Ovary (tissue), 9 donors: ENCODE results near the gene ABCA9. TPM values are rescaled to one million over a fixed set of nuclear protein-coding genes. Genes with fewer than 3 reads are reported as not detected.
A peak's percentile ranks its signal among the peaks of the same experiment; 100 is the strongest.

Experiments
- DNase-seq, 5 donors: peaks; one replicate each; pipeline ENCODE4 v3.0.0-alpha.2; 2019 to 2020
- H3K27ac ChIP-seq, 2 donors: fragments of 200-600 bp; one replicate each; pipeline versions ENCODE4 v1.5.1 to v1.8.0; 2019 to 2022
- H3K27me3 ChIP-seq: fragments of 200-600 bp; one replicate; pipeline ENCODE4 v1.8.0; 2022
- H3K36me3 ChIP-seq: fragments of 200-600 bp; sonication (generic); one replicate; pipeline ENCODE4 v1.5.1; 2019
- H3K4me1 ChIP-seq: one replicate; pipeline ENCODE4 v1.8.1; 2013; ENCODE audit warnings: mild to moderate bottlenecking, moderate library complexity; ENCODE audit not compliant: insufficient read depth
- H3K4me3 ChIP-seq: fragments of 200-600 bp; sonication (generic); one replicate; pipeline ENCODE4 v1.5.1; 2017
- H3K9me3 ChIP-seq, 2 donors: fragments of 200-600 bp in 1 of 2; sonication (generic) in 1 of 2; one replicate each; pipeline versions ENCODE4 v1.5.1 to v1.8.1; 2013 to 2019; ENCODE audit warnings: mild to moderate bottlenecking in 1 of 2, moderate library complexity in 1 of 2
- CTCF ChIP-seq, 3 donors: fragments of 450-650 bp in 2 of 3; fragments of 200-600 bp in 1 of 3; IDR thresholded peaks; one replicate each; pipeline versions ENCODE4 v1.5.1 to v1.8.0; 2016 to 2022; ENCODE audit warnings: antibody characterized with exemption in 3 of 3, mild to moderate bottlenecking in 1 of 3
- EP300 ChIP-seq: sonication (generic); formaldehyde crosslinking; IDR thresholded peaks from one replicate; pipeline ENCODE4 v1.6.1; 2017; ENCODE audit warnings: antibody characterized with exemption
- POLR2A ChIP-seq: fragments of 450-650 bp; IDR thresholded peaks from one replicate; pipeline ENCODE4 v1.6.1; 2017; ENCODE audit warnings: antibody characterized with exemption, mild to moderate bottlenecking, moderate library complexity
- WGBS, 3 donors: extraction: QIAGEN DNeasy Blood & Tissue Kit in 1 of 3; methylation state at CpG; one replicate each; pipeline versions ENCODE4 v1.1.5 to v1.1.7; 2013 to 2017; 5-methylcytosine and 5-hydroxymethylcytosine counted together
- intact Hi-C, 4 donors: fragments of 100-400 bp; cut with DNase I; formaldehyde crosslinking; loops; one replicate each; pipeline versions ENCODE4 v1.11.0 to v1.15.1; 2022 to 2023
- polyA plus RNA-seq, 2 donors: library from polyadenylated mRNA; stranded (reverse); fragments of 200-250 nt in 1 of 2; fragments of 350-450 nt in 1 of 2; fragmentation: Illumina TruSeq in 1 of 2; extraction: RNeasy Lipid Tissue Mini Kit (QIAGEN cat#74804) in 1 of 2; gene quantifications; one replicate each; pipeline ENCODE4 v1.2.3, GENCODE V29; 2013 to 2014
- total RNA-seq, 7 donors: library from RNA; depleted of rRNA in 2 of 7; stranded (reverse); fragments of >200 nt in 2 of 7; fragmentation: NEBNext Ultra II Directional in 3 of 7; extraction: Animal tissue kit (Norgen Biotek cat#: 25700) in 3 of 7; gene quantifications; one replicate each; pipeline versions ENCODE4 v1.1.0 to v1.2.4, GENCODE V29; 2016 to 2023
- donor health status: DM: no; HTN: no; CAD: no; lungs with moderate emphysema.
- donor health status: DM: no; HTN: no; CAD: no.
- donor health status: Bipolar disorder and iron deficiency.
- donor health status: DM: yes; HTN: yes; CAD: no.
- donor health status: DM: no; HTN: no; CAD: no.
- donor health status: DM: yes; HTN: yes; CAD: no.

ABCA9 gene
- total and polyA plus RNA-seq, 9 donors = 15.0 to 111 (median 26.1) TPM

DNA sequence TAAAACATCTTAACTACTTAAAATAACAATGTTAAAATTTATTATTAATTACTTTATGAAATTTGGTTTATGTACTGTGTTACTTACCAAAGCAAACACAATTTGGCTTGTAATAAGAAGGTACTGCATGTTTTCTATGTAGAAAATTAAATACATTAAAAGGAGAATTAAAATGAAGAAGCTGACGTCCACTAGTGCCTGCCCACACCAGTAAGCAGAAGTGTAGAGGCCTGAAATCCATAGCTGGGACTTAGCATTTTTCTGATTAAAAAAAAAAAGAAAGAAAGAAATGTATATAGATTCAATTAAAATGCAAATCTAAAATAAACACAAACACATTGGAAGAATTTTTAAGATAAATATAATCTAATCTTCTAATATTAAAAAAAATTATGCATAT is 35.8 kb upstream of the ABCA9 start:
- WGBS, 3 donors = 80 to 86% (median 85%) methylated on average over 1 of the region's 1 CpG
- no peaks in the 10 kb centered on the region for H3K9me3 ChIP-seq
- intact Hi-C loops = no loop called here
- no peak overlapping the region for H3K4me3 ChIP-seq
- DNase-seq = no peak
- H3K36me3 ChIP-seq = no peaks in the 10 kb centered on the region
- no peak overlapping the region for H3K27ac ChIP-seq
- no peak for TF ChIP-seq EP300
- no peak for TF ChIP-seq CTCF (IDR thresholded peaks at IDR 0.05)
- no peak for TF ChIP-seq POLR2A
- H3K4me1 ChIP-seq = peaks cover 2% of the 10 kb centered on the region
- H3K27me3 ChIP-seq = no peaks in the 10 kb centered on the region

GRCh38 chr17:69093995-69094394 is 33.3 kb upstream of the ABCA9 start:
- TF ChIP-seq POLR2A (no peak), EP300 (no peak), CTCF (IDR thresholded peaks at IDR 0.05) (no peak)
- Histone ChIP-seq H3K4me3 (no peak overlapping the region), H3K36me3 (no peaks in the 10 kb centered on the region), H3K27me3 (no peaks in the 10 kb centered on the region), H3K9me3 (no peaks in the 10 kb centered on the region), H3K4me1 (peaks cover 2% of the 10 kb centered on the region), H3K27ac (no peak overlapping the region)
- intact Hi-C loops = no loop called here
- no peak for DNase-seq
- 72 to 85% (median 74%) methylated on average over 2 of the region's 2 CpGs for WGBS, 3 donors

DNA sequence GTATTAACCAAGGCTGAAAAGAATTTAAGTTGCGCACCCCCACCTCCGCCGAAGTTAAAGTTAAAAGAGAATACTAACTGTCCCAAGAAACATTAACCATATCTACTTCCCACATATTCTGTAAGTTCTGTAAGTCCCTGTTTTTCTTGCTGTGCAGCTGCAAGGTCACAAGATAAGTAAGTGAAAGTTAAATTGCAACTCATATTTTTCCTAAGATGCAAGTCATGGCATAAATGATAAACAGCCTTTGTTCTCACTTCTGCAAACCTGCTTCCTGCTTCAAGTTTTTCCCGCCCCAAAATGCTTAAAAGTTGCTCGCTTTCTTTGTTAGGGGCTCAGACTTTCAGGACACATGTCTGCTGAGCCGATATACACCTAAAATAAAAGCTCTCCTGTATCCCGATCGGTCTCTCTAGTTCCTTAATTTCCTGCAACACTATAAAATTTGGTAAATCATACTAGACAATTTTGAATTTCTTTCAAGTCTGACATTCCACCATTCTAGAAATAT is 32.6 kb upstream of the ABCA9 start:
- no peaks in the 10 kb centered on the region for H3K36me3 ChIP-seq
- TF ChIP-seq EP300 (no peak), POLR2A (no peak), CTCF (IDR thresholded peaks at IDR 0.05) (no peak)
- 7 to 14% (median 8%) methylated on average over 8 of the region's 8 CpGs for WGBS, 3 donors
- H3K27me3 ChIP-seq = no peaks in the 10 kb centered on the region
- H3K4me3 ChIP-seq = no peak overlapping the region
- intact Hi-C loops = no loop called here
- no peaks in the 10 kb centered on the region for H3K9me3 ChIP-seq
- DNase-seq = no peak
- H3K4me1 ChIP-seq = peaks cover 2% of the 10 kb centered on the region
- H3K27ac ChIP-seq = peak overlapping the region in 1 of 2 donors; percentile 9

DNA sequence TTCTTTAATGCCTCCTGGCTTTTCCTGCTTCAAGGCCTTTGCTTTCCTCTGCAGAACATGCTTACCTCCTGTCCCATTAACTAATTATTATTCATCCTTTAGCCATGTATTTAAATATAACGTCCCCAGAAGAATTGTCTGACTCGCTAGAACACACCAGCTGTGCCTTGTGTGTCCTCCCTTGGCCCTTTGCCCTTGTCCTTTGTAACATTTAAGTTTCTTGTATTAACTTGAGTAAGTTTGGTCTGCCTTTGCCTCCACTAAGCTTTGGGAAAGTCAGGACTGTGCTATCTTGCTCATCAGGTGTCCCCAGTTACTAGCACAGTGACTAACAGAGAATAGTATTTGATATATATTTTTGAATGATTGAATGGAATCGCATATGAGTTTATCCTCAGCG is 29.6 kb upstream of the ABCA9 start:
- H3K4me1 ChIP-seq = peaks cover 2% of the 10 kb centered on the region
- H3K27ac ChIP-seq = no peak overlapping the region
- H3K9me3 ChIP-seq = no peaks in the 10 kb centered on the region
- 69 to 83% (median 80%) methylated on average over 4 of the region's 4 CpGs for WGBS, 3 donors
- H3K27me3 ChIP-seq = no peaks in the 10 kb centered on the region
- intact Hi-C loops = no loop called here
- H3K4me3 ChIP-seq = no peak overlapping the region
- DNase-seq = no peak
- no peaks in the 10 kb centered on the region for H3K36me3 ChIP-seq
- TF ChIP-seq EP300 = no peak
- no peak for TF ChIP-seq CTCF (IDR thresholded peaks at IDR 0.05)
- TF ChIP-seq POLR2A = no peak
